Lung (tissue), 12 donors: ENCODE measurements around the gene OR5B3. TPM values are rescaled to one million over a fixed set of nuclear protein-coding genes. Genes with fewer than 3 reads are reported as not detected.

Source experiments
- ATAC-seq: fragments of 200-7000 bp; cut with Tn5 transposase; one replicate; pipeline ENCODE4 v1.9.1; 2020; ENCODE audit warnings: moderate number of reproducible peaks; ENCODE audit not compliant: insufficient read depth, low FRiP score
- DNase-seq, 3 donors: peaks; one replicate each; pipeline ENCODE4 v3.0.0-alpha.2; 2013 to 2017
- H3K27ac ChIP-seq, 2 donors: one replicate each; pipeline ENCODE4 v1.5.1; 2013; ENCODE audit warnings: mild to moderate bottlenecking in 2 of 2, moderate library complexity in 2 of 2, control low read depth in 1 of 2, inconsistent platforms in 1 of 2, low read depth in 1 of 2, low read length in 1 of 2
- H3K27me3 ChIP-seq, 3 donors: one replicate each; pipeline ENCODE4 v1.5.1; 2013; ENCODE audit warnings: low read length in 2 of 3; ENCODE audit not compliant: control insufficient read depth in 3 of 3, insufficient read depth in 3 of 3
- H3K36me3 ChIP-seq, 4 donors: one replicate each; pipeline ENCODE4 v1.5.1; 2013; ENCODE audit warnings: low read length in 4 of 4, mild to moderate bottlenecking in 1 of 4, moderate library complexity in 1 of 4; ENCODE audit not compliant: control insufficient read depth in 4 of 4, insufficient read depth in 4 of 4
- H3K4me1 ChIP-seq, 5 donors: one replicate each; pipeline ENCODE4 v1.5.1; 2013; ENCODE audit warnings: low read length in 5 of 5, mild to moderate bottlenecking in 2 of 5, moderate library complexity in 1 of 5; ENCODE audit not compliant: control insufficient read depth in 5 of 5, insufficient read depth in 5 of 5
- H3K4me3 ChIP-seq: one replicate; pipeline ENCODE4 v1.5.1; 2013; ENCODE audit warnings: mild to moderate bottlenecking, control low read depth, moderate library complexity
- H3K9ac ChIP-seq, 2 donors: one replicate each; pipeline ENCODE4 v1.5.1; 2013; ENCODE audit warnings: low read length in 2 of 2, control low read depth in 1 of 2; ENCODE audit not compliant: insufficient read depth in 1 of 2
- H3K9me3 ChIP-seq, 4 donors: one replicate each; pipeline ENCODE4 v1.5.1; 2013; ENCODE audit warnings: low read length in 3 of 4, mild to moderate bottlenecking in 1 of 4, moderate library complexity in 1 of 4; ENCODE audit not compliant: control insufficient read depth in 4 of 4, insufficient read depth in 3 of 4
- WGBS, 2 donors: extraction: QIAGEN DNeasy Blood & Tissue Kit; methylation state at CpG; one replicate each; pipeline ENCODE4 v1.1.7; 2013; 5-methylcytosine and 5-hydroxymethylcytosine counted together
- polyA plus RNA-seq, 2 donors: library from polyadenylated mRNA; stranded (reverse); fragments of 200-250 nt; gene quantifications; one replicate each; pipeline ENCODE4 v1.2.1, GENCODE V29; 2013
- total RNA-seq, 2 donors: library from RNA; depleted of rRNA in 1 of 2; stranded (reverse); fragments of >200 nt in 1 of 2; gene quantifications; one replicate each; pipeline ENCODE4 v1.2.1, GENCODE V29; 2014 to 2021
- TF ChIP-seq, protein P1 (sequence below): IDR thresholded peaks from 2 replicates; pipeline ENCODE4 v1.5.1; 2012; ENCODE audit warnings: mild to moderate bottlenecking; ENCODE audit errors: control extremely low read depth, extremely low read depth
- donor health status: control.
- donor health status: control.
- donor health status: Bipolar disorder and iron deficiency.
- donor health status: healthy.
- donor health status: DM: yes; HTN: yes; CAD: no.

The OR5B3 gene
- total and polyA plus RNA-seq, 4 donors: not detected

GRCh38 chr11:58358969-58359368, 47.7 kb downstream of the OR5B3 start, which contains the start of gene OR5B17:
TSS of gene OR5B17 (minus strand) at chr11:58359069. CDS start at chr11:58359069, 0 bp downstream.
- no peak within 1 kb of the TSS for H3K9ac ChIP-seq
- 59 to 70% methylated on average over 1 of the region's 1 CpG for WGBS, 2 donors
- TF ChIP-seq, protein P1, sequence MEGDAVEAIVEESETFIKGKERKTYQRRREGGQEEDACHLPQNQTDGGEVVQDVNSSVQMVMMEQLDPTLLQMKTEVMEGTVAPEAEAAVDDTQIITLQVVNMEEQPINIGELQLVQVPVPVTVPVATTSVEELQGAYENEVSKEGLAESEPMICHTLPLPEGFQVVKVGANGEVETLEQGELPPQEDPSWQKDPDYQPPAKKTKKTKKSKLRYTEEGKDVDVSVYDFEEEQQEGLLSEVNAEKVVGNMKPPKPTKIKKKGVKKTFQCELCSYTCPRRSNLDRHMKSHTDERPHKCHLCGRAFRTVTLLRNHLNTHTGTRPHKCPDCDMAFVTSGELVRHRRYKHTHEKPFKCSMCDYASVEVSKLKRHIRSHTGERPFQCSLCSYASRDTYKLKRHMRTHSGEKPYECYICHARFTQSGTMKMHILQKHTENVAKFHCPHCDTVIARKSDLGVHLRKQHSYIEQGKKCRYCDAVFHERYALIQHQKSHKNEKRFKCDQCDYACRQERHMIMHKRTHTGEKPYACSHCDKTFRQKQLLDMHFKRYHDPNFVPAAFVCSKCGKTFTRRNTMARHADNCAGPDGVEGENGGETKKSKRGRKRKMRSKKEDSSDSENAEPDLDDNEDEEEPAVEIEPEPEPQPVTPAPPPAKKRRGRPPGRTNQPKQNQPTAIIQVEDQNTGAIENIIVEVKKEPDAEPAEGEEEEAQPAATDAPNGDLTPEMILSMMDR: no peak
- no peaks in the 10 kb centered on the region for H3K9me3 ChIP-seq
- H3K4me1 ChIP-seq: no peaks in the 10 kb centered on the region
- H3K4me3 ChIP-seq: no peak within 1 kb of the TSS
- H3K36me3 ChIP-seq: no peaks in the 10 kb centered on the region
- H3K27ac ChIP-seq: no peak within 1 kb of the TSS
- DNase-seq (no peak), ATAC-seq (no peak)
- no peaks in the 10 kb centered on the region for H3K27me3 ChIP-seq

DNA sequence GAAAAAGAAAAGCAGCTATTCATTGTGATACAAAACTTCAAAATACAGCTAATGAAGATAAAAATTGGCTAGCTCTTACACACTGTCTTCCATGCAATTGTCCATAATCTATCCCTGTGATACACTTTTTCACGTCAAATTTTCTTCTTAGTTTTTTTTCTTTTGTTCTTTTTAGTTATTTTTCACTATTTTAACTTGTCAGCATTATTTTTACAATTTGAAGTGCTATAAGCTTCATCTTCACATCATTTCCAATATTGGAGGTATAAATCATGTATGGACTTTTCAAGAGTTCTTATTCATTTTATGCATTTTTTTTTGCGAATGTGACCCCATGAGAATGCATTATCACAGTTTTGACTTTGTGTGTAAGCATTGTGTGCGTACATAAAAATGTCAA, 51.9 kb downstream of the OR5B3 start:
- no peak overlapping the region for H3K9ac ChIP-seq
- DNase-seq (no peak), ATAC-seq (no peak)
- H3K27me3 ChIP-seq: no peaks in the 10 kb centered on the region
- TF ChIP-seq, protein P1: no peak
- 86 to 87% methylated on average over 3 of the region's 3 CpGs for WGBS, 2 donors
- no peaks in the 10 kb centered on the region for H3K36me3 ChIP-seq
- H3K9me3 ChIP-seq: no peaks in the 10 kb centered on the region
- H3K4me3 ChIP-seq: no peak overlapping the region
- H3K4me1 ChIP-seq: no peaks in the 10 kb centered on the region
- H3K27ac ChIP-seq: no peak overlapping the region

Other genes starting within 250 kb of the OR5B3 start
- gene OR9Q2, start 217.8 kb downstream of the OR5B3 start, total RNA-seq: not detected
- not detected for gene OR9Q2, start 217.8 kb downstream of the OR5B3 start, polyA plus RNA-seq
- not detected for gene OR1S2, start 202.7 kb downstream of the OR5B3 start, total RNA-seq
- gene OR1S2, start 202.7 kb downstream of the OR5B3 start, polyA plus RNA-seq: not detected
- not detected for gene OR1S1, start 194.2 kb downstream of the OR5B3 start, total RNA-seq
- gene OR1S1, start 194.2 kb downstream of the OR5B3 start, polyA plus RNA-seq: not detected
- gene OR10Q1, start 178.0 kb downstream of the OR5B3 start, total RNA-seq: not detected
- gene OR10Q1, start 178.0 kb downstream of the OR5B3 start, polyA plus RNA-seq: under 1 TPM in 1 of 2 donors, not detected in 1; 0.05 TPM
- gene OR10W1, start 138.6 kb downstream of the OR5B3 start, total RNA-seq: under 1 TPM in 1 of 2 donors, not detected in 1; 0.34 TPM
- not detected for gene OR10W1, start 138.6 kb downstream of the OR5B3 start, polyA plus RNA-seq
- not detected for gene OR5B17, start 47.8 kb downstream of the OR5B3 start, total RNA-seq
- gene OR5B17, start 47.8 kb downstream of the OR5B3 start, polyA plus RNA-seq: not detected
- gene OR5B2, start 21.2 kb upstream of the OR5B3 start, total RNA-seq: not detected
- not detected for gene OR5B2, start 21.2 kb upstream of the OR5B3 start, polyA plus RNA-seq
- not detected for gene OR5B12, start 35.4 kb upstream of the OR5B3 start, total RNA-seq
- gene OR5B12, start 35.4 kb upstream of the OR5B3 start, polyA plus RNA-seq: not detected
- under 1 TPM in 1 of 2 donors, not detected in 1; 0.31 TPM for gene OR5B21, start 101.2 kb upstream of the OR5B3 start, total RNA-seq
- gene OR5B21, start 101.2 kb upstream of the OR5B3 start, polyA plus RNA-seq: not detected
- 10 to 100 TPM in 1 of 2 donors, 1 to 10 TPM in 1; 9.3 to 31.3 TPM for gene LPXN, start 169.0 kb upstream of the OR5B3 start, total RNA-seq
- gene LPXN, start 169.0 kb upstream of the OR5B3 start, polyA plus RNA-seq: 10 to 100 TPM; 20.4 to 35.0 TPM
- 10 to 100 TPM; 39.1 to 47.0 TPM for gene ZFP91, start 172.2 kb upstream of the OR5B3 start, total RNA-seq
- gene ZFP91, start 172.2 kb upstream of the OR5B3 start, polyA plus RNA-seq: 10 to 100 TPM; 11.1 to 23.4 TPM
- gene CNTF, start 215.8 kb upstream of the OR5B3 start, total RNA-seq: 1 to 10 TPM; 1.3 to 2.0 TPM
- gene CNTF, start 215.8 kb upstream of the OR5B3 start, polyA plus RNA-seq: under 1 TPM; 0.28 to 0.80 TPM